Measurements from ENCODE around the gene EHD2. TPM values are rescaled to one million over a fixed set of nuclear protein-coding genes. Genes with fewer than 3 reads are reported as not detected.

EHD2 gene
- total and polyA plus RNA-seq, 2 of the 13 experiments (the other 11 are each of a cell fraction or from before 2014, with no cell fraction given), result 0.09 to 0.28 TPM

DNA sequence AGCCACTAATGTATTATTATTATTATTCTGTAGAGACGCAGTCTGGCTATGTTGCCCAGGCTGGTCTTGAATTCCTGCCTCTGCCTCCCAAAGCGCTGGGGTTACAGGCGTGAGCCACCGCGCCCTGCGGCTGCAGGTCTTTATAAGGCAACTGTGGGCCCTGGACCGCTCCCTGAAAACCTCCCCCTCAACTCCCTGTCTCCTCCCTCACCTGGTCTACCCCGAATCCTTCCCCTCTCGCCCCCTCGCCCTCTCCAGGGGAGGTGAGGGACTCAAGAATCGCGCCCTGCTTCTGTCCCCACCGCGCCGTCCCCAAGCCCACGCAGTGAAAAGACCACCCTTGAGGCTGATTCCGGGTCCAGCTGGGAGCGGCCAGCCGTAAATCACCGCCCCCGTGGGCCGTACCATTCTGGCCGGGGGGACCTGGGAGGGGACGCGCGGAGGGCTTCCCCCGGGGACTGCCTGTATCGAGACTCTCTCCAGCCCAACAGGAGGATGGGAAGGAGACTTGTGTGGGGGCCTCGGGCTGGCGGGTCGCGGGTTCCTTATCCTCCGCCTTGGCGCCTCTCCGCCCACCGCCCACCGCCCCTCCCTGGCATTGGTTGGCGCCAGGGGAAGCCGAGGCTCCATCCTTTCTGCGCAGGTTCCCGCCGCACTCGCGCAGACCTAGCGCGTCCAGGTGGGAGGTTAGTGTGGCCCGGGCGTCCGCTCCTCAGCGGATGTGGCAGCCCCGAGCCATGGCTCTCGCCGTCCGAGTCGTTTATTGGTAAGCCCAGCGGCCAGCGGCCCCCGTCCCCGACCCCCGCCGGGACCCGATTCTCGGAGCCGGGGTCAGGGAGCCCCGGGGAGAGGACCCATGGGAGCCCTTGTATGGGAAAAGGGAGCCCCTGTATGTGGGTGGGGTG lies 65.1 kb downstream of the EHD2 start, which contains the start of gene SELENOW (continued):
- TF ChIP-seq, protein P1, sequence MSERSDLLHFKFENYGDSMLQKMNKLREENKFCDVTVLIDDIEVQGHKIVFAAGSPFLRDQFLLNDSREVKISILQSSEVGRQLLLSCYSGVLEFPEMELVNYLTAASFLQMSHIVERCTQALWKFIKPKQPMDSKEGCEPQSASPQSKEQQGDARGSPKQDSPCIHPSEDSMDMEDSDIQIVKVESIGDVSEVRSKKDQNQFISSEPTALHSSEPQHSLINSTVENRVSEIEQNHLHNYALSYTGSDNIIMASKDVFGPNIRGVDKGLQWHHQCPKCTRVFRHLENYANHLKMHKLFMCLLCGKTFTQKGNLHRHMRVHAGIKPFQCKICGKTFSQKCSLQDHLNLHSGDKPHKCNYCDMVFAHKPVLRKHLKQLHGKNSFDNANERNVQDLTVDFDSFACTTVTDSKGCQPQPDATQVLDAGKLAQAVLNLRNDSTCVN (CRISPR knock-in tag; IDR thresholded peaks at IDR 0.05; ENCODE audit: borderline replicate concordance), result peak; percentile 28; the same call in 1 of the 2 replicates
- TF ChIP-seq, protein P2, sequence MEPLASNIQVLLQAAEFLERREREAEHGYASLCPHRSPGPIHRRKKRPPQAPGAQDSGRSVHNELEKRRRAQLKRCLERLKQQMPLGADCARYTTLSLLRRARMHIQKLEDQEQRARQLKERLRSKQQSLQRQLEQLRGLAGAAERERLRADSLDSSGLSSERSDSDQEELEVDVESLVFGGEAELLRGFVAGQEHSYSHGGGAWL (CRISPR knock-in tag; IDR thresholded peaks at IDR 0.05), result peak; percentile 44; the same call in 1 of the 2 replicates
- peak; percentile 43 for TF ChIP-seq MEF2D (CRISPR knock-in tag; IDR thresholded peaks at IDR 0.05)
- TF ChIP-seq RBM39 (IDR thresholded peaks at IDR 0.05; ENCODE audit: low read depth, low read length, poor library complexity, severe bottlenecking), result no peak
- peak; percentile 74; the same call in 1 of the 2 replicates for TF ChIP-seq MAF1 (CRISPR knock-in tag; IDR thresholded peaks at IDR 0.05; ENCODE audit: borderline replicate concordance)
- TF ChIP-seq, protein P3, sequence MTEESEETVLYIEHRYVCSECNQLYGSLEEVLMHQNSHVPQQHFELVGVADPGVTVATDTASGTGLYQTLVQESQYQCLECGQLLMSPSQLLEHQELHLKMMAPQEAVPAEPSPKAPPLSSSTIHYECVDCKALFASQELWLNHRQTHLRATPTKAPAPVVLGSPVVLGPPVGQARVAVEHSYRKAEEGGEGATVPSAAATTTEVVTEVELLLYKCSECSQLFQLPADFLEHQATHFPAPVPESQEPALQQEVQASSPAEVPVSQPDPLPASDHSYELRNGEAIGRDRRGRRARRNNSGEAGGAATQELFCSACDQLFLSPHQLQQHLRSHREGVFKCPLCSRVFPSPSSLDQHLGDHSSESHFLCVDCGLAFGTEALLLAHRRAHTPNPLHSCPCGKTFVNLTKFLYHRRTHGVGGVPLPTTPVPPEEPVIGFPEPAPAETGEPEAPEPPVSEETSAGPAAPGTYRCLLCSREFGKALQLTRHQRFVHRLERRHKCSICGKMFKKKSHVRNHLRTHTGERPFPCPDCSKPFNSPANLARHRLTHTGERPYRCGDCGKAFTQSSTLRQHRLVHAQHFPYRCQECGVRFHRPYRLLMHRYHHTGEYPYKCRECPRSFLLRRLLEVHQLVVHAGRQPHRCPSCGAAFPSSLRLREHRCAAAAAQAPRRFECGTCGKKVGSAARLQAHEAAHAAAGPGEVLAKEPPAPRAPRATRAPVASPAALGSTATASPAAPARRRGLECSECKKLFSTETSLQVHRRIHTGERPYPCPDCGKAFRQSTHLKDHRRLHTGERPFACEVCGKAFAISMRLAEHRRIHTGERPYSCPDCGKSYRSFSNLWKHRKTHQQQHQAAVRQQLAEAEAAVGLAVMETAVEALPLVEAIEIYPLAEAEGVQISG (CRISPR knock-in tag; IDR thresholded peaks at IDR 0.05), result peak; percentile 63
- TF ChIP-seq ARHGAP35 (CRISPR knock-in tag; IDR thresholded peaks at IDR 0.05; ENCODE audit: borderline replicate concordance), result peak; percentile 48; the same call in 1 of the 2 replicates
- peak; percentile 47 for TF ChIP-seq AGO2 (optimal IDR thresholded peaks at IDR 0.05; ENCODE audit: low read depth, low read length)
- no peak for TF ChIP-seq HNF4G (IDR thresholded peaks at IDR 0.05; ENCODE audit: borderline replicate concordance, low read depth, low read length)
- TF ChIP-seq HNF4G (CRISPR knock-in tag; IDR thresholded peaks at IDR 0.05; ENCODE audit: borderline replicate concordance, low read depth), result no peak
- TF ChIP-seq KLF12 (CRISPR knock-in tag; IDR thresholded peaks at IDR 0.05; ENCODE audit: borderline replicate concordance), result peak; percentile 100
- TF ChIP-seq, protein P4, sequence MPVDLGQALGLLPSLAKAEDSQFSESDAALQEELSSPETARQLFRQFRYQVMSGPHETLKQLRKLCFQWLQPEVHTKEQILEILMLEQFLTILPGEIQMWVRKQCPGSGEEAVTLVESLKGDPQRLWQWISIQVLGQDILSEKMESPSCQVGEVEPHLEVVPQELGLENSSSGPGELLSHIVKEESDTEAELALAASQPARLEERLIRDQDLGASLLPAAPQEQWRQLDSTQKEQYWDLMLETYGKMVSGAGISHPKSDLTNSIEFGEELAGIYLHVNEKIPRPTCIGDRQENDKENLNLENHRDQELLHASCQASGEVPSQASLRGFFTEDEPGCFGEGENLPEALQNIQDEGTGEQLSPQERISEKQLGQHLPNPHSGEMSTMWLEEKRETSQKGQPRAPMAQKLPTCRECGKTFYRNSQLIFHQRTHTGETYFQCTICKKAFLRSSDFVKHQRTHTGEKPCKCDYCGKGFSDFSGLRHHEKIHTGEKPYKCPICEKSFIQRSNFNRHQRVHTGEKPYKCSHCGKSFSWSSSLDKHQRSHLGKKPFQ (CRISPR knock-in tag; IDR thresholded peaks at IDR 0.05; ENCODE audit: insufficient replicate concordance), result peak; percentile 54
- TF ChIP-seq, protein P5, sequence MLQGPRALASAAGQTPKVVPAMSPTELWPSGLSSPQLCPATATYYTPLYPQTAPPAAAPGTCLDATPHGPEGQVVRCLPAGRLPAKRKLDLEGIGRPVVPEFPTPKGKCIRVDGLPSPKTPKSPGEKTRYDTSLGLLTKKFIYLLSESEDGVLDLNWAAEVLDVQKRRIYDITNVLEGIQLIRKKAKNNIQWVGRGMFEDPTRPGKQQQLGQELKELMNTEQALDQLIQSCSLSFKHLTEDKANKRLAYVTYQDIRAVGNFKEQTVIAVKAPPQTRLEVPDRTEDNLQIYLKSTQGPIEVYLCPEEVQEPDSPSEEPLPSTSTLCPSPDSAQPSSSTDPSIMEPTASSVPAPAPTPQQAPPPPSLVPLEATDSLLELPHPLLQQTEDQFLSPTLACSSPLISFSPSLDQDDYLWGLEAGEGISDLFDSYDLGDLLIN (CRISPR knock-in tag; IDR thresholded peaks at IDR 0.05; ENCODE audit: borderline replicate concordance), result no peak
- TF ChIP-seq ZMAT3 (CRISPR knock-in tag; conservative IDR thresholded peaks at IDR 0.05), result no peak
- TF ChIP-seq ZMYM3 (CRISPR knock-in tag; IDR thresholded peaks at IDR 0.05), result peak; percentile 70
- 0 out of 2 replicates have a peak, but pooled peaks have one; percentile 38 for TF ChIP-seq GTF3A (CRISPR knock-in tag; conservative IDR thresholded peaks at IDR 0.05)
- TF ChIP-seq MTA3 (CRISPR knock-in tag; IDR thresholded peaks at IDR 0.05), result no peak
- peak; percentile 37; the same call in 1 of the 2 replicates for TF ChIP-seq SMAD9 (CRISPR knock-in tag; IDR thresholded peaks at IDR 0.05)
- TF ChIP-seq NCOR1 (IDR thresholded peaks at IDR 0.05; ENCODE audit: borderline replicate concordance, low read length), result peak; percentile 41; the same call in 1 of the 2 replicates

All from HepG2 (cell line).